Activated CD4-positive, alpha-beta memory T cell treated with anti-CD3 and anti-CD28 coated beads, Interleukin-2, amount 10 ng/mL, durations not matched to agents 7 days and 5 days (primary cell): ENCODE data around the gene MYF6. TPM values are rescaled to one million over a fixed set of nuclear protein-coding genes. Genes with fewer than 3 reads are reported as not detected.
"Not testable (repeated sequence)": the region's sequence is repeated elsewhere in the genome, so short reads cannot be mapped to it uniquely, and the experiment has no call there.

ENCODE experiments used
- CTCF ChIA-PET: fragments of 350-600 bp; sonication (Branson Sonifier 250); formaldehyde crosslinking; loops from one replicate; lab custom pipeline; 2021; ENCODE audit warnings: antibody characterized with exemption, inconsistent platforms; lab: Charles Lee
- POLR2A ChIA-PET: fragments of 350-600 bp; sonication (Branson Sonifier 250); formaldehyde crosslinking; loops from one replicate; lab custom pipeline; 2021; ENCODE audit warnings: antibody characterized with exemption; lab: Charles Lee
- DNase-seq: peaks from one replicate; pipeline ENCODE4 v3.0.0-alpha.2; 2020
- H3K27ac Mint-ChIP-seq: one replicate; pipeline ENCODE4 v1.8.0; 2021; ENCODE audit warnings: mild to moderate bottlenecking, mixed read lengths
- H3K27me3 Mint-ChIP-seq: one replicate; pipeline ENCODE4 v1.8.0; 2021; ENCODE audit warnings: mixed read lengths
- H3K36me3 Mint-ChIP-seq: one replicate; pipeline ENCODE4 v1.8.0; 2021; ENCODE audit warnings: low read depth, mixed read lengths
- H3K4me1 Mint-ChIP-seq: one replicate; pipeline ENCODE4 v1.8.0; 2021; ENCODE audit warnings: mixed read lengths
- H3K4me3 Mint-ChIP-seq: one replicate; pipeline ENCODE4 v1.8.0; 2021; ENCODE audit warnings: mild to moderate bottlenecking, mixed read lengths
- H3K9me3 Mint-ChIP-seq: one replicate; pipeline ENCODE4 v1.8.0; 2021; ENCODE audit warnings: mixed read lengths
- total RNA-seq, 2 experiments: library from RNA; stranded (reverse); gene quantifications; one replicate each; pipeline ENCODE4 v1.2.3, GENCODE V29; 2021

MYF6 gene
- not detected for total RNA-seq

DNA sequence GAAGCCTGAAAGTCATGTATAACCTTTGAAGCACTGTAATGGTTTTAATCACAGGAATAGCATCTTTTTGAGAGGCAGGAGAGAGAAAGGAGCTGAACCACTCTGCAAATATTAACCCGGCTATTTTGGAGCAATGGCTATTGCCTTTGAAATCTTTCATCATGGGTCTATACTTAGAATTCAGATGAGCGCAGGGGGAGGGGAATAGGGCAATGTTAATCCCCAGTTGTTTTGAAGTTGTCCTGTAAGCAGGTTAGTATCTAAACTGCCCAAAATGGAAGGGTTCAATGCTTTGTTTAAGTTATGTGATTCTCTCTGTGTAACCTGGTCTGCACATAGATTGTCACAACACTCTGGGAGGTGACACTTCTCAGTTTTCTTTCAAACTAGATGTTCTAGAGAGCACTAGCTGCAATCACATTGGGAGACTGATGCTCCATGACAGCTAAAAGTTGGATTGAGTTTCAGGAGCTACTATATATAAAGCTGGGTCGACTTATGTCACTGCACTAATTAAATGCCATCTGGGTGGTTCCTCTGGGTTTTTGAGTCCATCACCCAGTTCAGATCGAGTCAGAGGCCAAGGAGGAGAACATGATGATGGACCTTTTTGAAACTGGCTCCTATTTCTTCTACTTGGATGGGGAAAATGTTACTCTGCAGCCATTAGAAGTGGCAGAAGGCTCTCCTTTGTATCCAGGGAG, at the start of gene MYF6:
MYF6 (plus strand) TSS at position 509 of the 704 bp plus-strand sequence; CDS start at position 595, 86 bp downstream.
- CTCF ChIA-PET: no interaction called here
- POLR2A ChIA-PET: no interaction called here
- Mint-ChIP-seq H3K4me1 (peaks cover 2% of the 10 kb centered on the region), H3K27me3 (peaks cover 21% of the 10 kb centered on the region), H3K4me3 (no peak within 1 kb of the TSS), H3K36me3 (no peaks in the 10 kb centered on the region), H3K27ac (no peak within 1 kb of the TSS), H3K9me3 (peaks cover 5% of the 10 kb centered on the region)
- DNase-seq: no peak

DNA sequence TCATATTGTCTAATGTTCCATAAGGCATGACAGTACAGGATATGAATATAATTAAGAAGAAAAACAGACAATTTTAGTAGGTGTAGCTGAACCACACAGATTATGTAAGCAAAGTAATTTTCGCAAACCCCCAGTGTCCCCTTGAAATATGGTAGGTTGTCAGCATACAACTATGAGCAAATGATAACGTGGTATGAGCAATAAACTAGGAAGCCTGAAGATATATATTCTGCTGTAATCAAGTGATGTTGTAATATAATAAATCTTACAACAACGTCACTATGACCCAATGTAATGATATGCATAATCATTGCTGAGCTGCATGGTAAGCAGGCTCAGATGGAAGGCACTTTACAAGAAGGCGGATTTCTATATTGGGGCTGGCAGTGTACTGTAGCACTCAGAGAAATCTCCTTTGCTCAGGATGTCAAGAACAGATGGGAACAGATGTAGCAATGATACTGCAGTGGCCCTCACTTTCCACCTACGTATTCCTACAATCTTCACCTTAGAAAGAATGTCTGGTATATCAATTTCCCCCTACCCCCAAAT, 47.8 kb upstream of the MYF6 start:
- no peaks in the 10 kb centered on the region for H3K9me3 Mint-ChIP-seq
- H3K27me3 Mint-ChIP-seq: no peaks in the 10 kb centered on the region
- no peaks in the 10 kb centered on the region for H3K36me3 Mint-ChIP-seq
- no peak for DNase-seq
- ChIA-PET CTCF (no interaction called here), POLR2A (no interaction called here)
- H3K4me1 Mint-ChIP-seq: no peaks in the 10 kb centered on the region
- no peak overlapping the region for H3K4me3 Mint-ChIP-seq
- no peak overlapping the region for H3K27ac Mint-ChIP-seq

DNA sequence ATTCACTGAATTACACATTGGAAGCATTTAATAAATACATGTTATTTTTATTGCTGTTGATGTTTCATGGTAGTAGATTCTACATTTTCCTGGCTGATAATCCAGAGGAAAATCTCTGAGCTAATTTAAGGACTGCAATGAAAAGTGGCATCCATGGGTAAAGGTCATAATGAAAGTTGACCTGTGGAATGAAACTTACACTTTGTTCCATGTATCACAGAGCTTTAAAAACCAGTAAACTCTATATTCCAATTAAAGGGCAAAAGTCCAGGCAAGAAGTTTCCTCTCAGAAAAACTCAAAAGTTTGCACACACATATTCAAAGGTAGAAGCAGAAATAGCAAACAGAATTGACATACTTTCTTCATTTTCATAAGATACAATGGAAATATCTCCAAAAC, 44.8 kb upstream of the MYF6 start:
- Mint-ChIP-seq H3K4me1 (no peaks in the 10 kb centered on the region), H3K27me3 (no peaks in the 10 kb centered on the region), H3K9me3 (peaks cover 3% of the 10 kb centered on the region), H3K4me3 (no peak overlapping the region), H3K36me3 (no peaks in the 10 kb centered on the region), H3K27ac (no peak overlapping the region)
- DNase-seq: no peak
- ChIA-PET CTCF (no interaction called here), POLR2A (no interaction called here)

DNA sequence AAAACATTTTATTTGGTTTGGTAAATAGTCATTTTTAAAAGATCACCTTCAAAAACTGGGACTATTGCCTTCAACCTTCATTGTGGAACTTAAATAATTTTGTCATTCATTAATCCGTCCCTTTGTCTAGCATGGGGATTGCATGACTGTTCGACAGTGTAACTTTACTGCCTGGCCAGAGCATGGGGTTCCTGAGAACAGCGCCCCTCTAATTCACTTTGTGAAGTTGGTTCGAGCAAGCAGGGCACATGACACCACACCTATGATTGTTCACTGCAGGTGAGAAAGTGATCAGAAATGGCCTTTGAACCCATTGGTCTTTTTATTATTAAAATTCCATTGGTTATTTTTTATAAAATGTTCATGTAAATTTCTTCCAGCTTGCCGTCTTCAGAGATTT, 37.2 kb upstream of the MYF6 start:
- no peak overlapping the region for H3K4me3 Mint-ChIP-seq
- H3K36me3 Mint-ChIP-seq: no peaks in the 10 kb centered on the region
- H3K27me3 Mint-ChIP-seq: no peaks in the 10 kb centered on the region
- peaks cover 7% of the 10 kb centered on the region for H3K9me3 Mint-ChIP-seq
- no peaks in the 10 kb centered on the region for H3K4me1 Mint-ChIP-seq
- H3K27ac Mint-ChIP-seq: no peak overlapping the region
- CTCF ChIA-PET: no interaction called here
- no peak for DNase-seq
- POLR2A ChIA-PET: no interaction called here

DNA sequence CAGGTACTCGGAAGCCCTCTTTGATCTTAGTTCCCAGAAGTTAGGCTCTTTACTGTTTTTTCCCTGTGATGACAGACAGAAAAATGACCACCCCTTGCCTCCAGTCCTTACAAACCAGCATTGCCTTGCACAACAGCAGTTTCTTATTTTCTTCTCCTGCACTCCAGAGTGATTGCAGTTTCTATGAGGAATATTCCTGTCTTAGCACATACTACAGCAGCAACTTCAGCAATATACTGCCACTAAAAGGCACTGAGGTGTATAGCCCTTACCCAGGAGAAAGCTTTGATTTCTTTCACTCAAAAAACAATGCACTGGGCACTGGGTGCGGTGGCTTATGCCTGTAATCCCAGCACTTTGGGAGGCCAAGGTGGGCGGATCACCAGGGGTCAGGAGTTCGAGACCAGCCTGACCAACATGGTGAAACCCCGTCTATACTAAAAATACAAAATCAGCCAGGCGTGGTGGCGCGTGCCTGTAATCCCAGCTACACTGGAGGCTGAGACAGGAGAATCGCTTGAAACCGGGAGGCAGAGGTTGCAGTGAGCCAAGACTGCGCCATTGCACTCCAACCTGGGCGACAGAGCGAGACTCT, 31.3 kb upstream of the MYF6 start:
- H3K27me3 Mint-ChIP-seq, POLR2A ChIA-PET, H3K4me1 Mint-ChIP-seq, H3K9me3 Mint-ChIP-seq, H3K4me3 Mint-ChIP-seq, H3K36me3 Mint-ChIP-seq, CTCF ChIA-PET, DNase-seq, H3K27ac Mint-ChIP-seq: not testable (repeated sequence)

DNA sequence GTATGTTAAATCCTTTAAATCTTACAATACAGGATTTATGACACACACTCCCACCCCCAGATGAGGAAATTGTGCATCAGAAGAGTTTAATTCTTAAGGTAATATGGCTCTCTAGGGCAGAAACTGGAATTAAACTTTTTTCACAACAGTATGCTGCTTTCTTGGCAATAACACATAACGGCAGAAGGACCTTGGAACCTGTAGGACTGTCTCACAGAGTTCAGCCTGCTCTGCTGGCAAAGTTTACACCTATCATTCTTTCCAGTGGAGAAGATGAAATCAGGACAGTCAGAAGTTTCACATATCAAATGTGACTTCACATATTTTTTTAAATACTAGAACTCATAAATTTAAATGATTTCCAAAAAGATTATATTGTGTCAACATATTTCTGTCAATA, 30.6 kb upstream of the MYF6 start:
- Mint-ChIP-seq H3K9me3 (peaks cover 2% of the 10 kb centered on the region), H3K36me3 (no peaks in the 10 kb centered on the region), H3K4me3 (no peak overlapping the region), H3K27me3 (no peaks in the 10 kb centered on the region), H3K27ac (no peak overlapping the region), H3K4me1 (no peaks in the 10 kb centered on the region)
- no peak for DNase-seq
- ChIA-PET POLR2A (no interaction called here), CTCF (no interaction called here)

DNA sequence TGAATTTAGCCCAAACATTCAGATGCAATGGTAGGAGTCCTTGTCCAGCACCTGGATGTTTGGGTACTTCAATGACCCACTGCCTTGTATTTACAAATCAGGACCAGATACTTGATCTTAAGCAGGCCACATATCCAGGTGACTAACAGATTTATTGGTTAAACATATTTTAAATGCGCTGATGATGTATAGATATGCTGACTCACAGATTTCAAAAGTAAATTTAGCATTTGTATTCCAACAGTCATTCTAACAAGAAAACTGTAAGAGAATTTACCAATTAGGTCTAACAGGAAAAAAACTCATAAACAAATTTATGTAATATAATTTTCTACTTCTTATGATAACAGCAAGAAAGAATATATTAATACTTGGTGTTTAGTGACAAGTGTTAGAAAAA, 29.4 kb upstream of the MYF6 start:
- no peaks in the 10 kb centered on the region for H3K4me1 Mint-ChIP-seq
- ChIA-PET CTCF (no interaction called here), POLR2A (no interaction called here)
- H3K27ac Mint-ChIP-seq: no peak overlapping the region
- H3K27me3 Mint-ChIP-seq: no peaks in the 10 kb centered on the region
- H3K4me3 Mint-ChIP-seq: no peak overlapping the region
- H3K36me3 Mint-ChIP-seq: no peaks in the 10 kb centered on the region
- H3K9me3 Mint-ChIP-seq: peaks cover 2% of the 10 kb centered on the region
- no peak for DNase-seq

DNA sequence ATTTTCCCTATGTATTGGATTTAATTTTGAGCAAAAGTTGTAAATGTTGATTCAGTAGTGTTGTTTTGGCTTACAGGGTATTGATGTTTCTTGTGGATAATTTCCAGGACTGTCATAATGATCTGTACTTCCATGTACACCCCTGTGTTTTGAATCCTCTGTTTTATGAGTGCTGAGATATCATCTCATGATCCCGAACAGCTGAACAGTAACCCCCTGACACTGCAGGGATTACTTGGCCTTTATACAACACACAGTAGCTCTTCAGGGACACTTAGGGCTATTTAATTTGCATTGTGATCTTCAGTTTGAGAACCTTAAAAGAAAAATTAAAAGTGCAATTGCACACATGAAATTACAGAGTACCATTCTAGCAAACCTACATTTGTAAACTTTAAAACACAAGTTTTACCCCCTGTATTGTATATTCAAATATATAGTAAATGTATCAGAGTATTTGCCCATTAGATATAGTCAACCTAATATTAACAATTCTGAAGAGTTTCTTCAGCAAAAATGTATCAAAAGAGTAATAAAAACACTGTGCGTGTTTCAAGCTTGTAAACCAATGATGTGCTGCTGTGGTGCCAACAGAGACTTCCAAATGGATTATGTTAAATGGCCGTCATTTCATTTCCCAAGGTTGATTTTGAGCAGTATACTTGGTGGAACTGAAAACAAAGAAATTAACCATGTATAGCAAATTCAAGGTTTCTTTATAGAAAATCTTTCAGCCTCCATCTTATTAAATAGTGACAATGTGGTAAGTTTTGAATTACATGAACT, 27.9 kb upstream of the MYF6 start:
- no peak for DNase-seq
- POLR2A ChIA-PET: no interaction called here
- H3K27ac Mint-ChIP-seq: no peak overlapping the region
- no peak overlapping the region for H3K4me3 Mint-ChIP-seq
- H3K27me3 Mint-ChIP-seq: no peaks in the 10 kb centered on the region
- H3K9me3 Mint-ChIP-seq: no peaks in the 10 kb centered on the region
- CTCF ChIA-PET: no interaction called here
- no peaks in the 10 kb centered on the region for H3K36me3 Mint-ChIP-seq
- H3K4me1 Mint-ChIP-seq: no peaks in the 10 kb centered on the region

DNA sequence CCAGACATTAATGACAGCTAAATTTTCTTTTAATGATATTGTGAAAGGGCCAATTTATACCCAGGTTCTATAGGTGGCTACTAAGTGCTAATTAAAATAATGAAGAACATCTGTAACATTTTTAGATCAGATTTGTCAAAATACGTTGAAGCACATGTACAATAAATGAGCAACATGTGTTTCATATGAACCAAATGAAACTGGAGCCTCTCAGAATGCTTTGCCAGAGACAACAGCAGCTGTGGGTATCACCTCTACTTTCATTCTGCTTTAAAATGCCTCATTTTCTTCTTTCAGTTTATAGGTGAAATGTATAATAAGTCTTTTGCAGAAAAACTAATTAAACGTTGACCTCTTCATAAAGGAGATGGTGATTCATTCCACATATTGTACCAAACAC, 26.1 kb upstream of the MYF6 start:
- DNase-seq: no peak

DNA sequence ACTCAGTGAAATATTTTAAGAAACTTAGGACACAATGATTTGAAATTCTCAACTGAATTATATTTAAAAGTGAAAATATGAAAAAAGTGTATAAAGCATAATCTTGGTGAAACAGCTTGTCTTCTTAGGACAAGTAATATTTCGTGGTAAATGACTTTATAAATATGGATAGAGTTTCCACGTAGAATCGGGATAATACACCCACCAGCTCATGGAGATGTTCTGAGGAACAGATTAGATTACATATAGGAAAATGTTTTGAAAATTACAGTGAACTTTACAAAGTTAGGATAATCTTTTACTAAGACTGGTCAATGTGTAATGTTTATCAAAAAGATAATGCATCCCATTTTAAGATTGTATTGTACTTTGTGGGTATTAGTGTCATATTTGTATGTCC, 25.6 kb upstream of the MYF6 start:
- Mint-ChIP-seq H3K27me3 (no peaks in the 10 kb centered on the region), H3K4me3 (no peak overlapping the region), H3K36me3 (no peaks in the 10 kb centered on the region), H3K27ac (no peak overlapping the region), H3K9me3 (no peaks in the 10 kb centered on the region), H3K4me1 (no peaks in the 10 kb centered on the region)
- DNase-seq: no peak
- ChIA-PET POLR2A (no interaction called here), CTCF (no interaction called here)

More for the DNA sequence above, 26.1 kb upstream of the MYF6 start:
- ChIA-PET CTCF (no interaction called here), POLR2A (no interaction called here)
- Mint-ChIP-seq H3K4me3 (no peak overlapping the region), H3K27ac (no peak overlapping the region), H3K4me1 (no peaks in the 10 kb centered on the region), H3K9me3 (no peaks in the 10 kb centered on the region), H3K27me3 (no peaks in the 10 kb centered on the region), H3K36me3 (no peaks in the 10 kb centered on the region)

DNA sequence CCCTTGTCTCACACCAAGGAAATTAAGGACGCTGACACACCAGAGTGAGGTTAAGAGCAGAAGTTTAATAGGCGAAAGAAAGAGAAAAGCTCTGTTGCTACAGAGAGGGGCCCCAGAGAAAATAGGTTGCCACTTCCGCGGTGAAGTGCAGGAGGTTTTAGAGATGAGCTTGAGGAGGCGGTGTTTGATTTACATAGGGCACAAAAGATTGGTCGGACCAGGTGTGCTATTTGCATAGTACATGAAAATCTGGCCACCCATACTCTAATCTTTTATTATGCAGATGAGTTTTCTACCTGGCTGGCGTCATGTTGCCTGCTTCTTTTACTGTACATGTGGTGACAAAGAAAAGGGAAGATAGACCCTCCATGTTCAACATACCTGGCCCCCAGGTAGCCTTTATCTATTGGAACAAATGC, 23.3 kb upstream of the MYF6 start:
- H3K4me1 Mint-ChIP-seq: no peaks in the 10 kb centered on the region
- H3K9me3 Mint-ChIP-seq: no peaks in the 10 kb centered on the region
- no peaks in the 10 kb centered on the region for H3K36me3 Mint-ChIP-seq
- no peak for DNase-seq
- H3K27ac Mint-ChIP-seq: no peak overlapping the region
- ChIA-PET CTCF (no interaction called here), POLR2A (no interaction called here)
- no peak overlapping the region for H3K4me3 Mint-ChIP-seq
- H3K27me3 Mint-ChIP-seq: no peaks in the 10 kb centered on the region

DNA sequence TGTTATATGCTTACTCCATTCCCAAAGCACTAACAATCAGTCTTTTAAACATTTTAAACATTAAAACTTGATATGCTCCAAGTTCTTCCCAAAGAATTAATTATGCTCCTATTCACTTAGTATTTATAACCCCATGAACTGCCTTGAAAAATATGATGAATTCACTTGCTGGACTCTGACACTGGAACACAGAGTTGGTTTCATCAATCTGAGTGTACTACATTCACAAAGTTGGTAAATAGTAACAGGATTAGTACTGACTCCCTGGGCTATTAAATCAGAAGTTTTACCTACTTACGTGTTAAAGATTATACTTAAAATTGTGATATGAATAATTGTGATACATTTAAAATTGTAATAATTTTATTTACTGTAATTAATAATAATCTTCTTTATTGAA, 17.3 kb upstream of the MYF6 start:
- ChIA-PET CTCF (no interaction called here), POLR2A (no interaction called here)
- no peak for DNase-seq
- Mint-ChIP-seq H3K4me3 (no peak overlapping the region), H3K9me3 (no peaks in the 10 kb centered on the region), H3K27me3 (no peaks in the 10 kb centered on the region), H3K27ac (no peak overlapping the region), H3K36me3 (no peaks in the 10 kb centered on the region), H3K4me1 (no peaks in the 10 kb centered on the region)

DNA sequence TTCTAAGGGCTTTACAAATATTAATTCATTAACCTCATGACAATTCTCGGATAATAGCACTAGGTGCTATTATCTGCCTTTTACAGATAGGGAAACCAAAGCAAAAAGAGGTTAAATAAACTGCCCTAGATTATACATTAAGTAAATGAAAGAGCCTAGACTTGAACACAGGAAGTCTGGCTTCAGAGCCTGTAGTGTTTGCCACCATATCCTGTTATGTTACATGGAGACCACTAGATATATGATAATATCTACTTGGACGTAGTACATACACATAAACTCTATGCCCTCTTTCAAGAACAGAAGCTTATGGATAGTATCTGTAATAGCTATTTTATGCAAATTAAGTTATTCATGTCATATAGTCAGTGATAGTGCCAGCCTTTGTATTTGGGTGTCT, 16.9 kb upstream of the MYF6 start:
- Mint-ChIP-seq H3K4me3 (no peak overlapping the region), H3K27me3 (no peaks in the 10 kb centered on the region), H3K9me3 (no peaks in the 10 kb centered on the region), H3K36me3 (no peaks in the 10 kb centered on the region), H3K27ac (no peak overlapping the region), H3K4me1 (no peaks in the 10 kb centered on the region)
- POLR2A ChIA-PET: no interaction called here
- CTCF ChIA-PET: no interaction called here
- DNase-seq: no peak
